ENCODE measurements around the gene INAFM1.

- TF ChIP-seq CTCF (conservative IDR thresholded peaks at IDR 0.05; ENCODE audit: low read length) (no peak), EZH2phosphoT487 (IDR thresholded peaks at IDR 0.05; ENCODE audit: borderline replicate concordance, low read depth, low read length) (no peak)
Observed at GRCh38 chr19:47309038-47309437, 34.4 kb downstream of the INAFM1 start.

Data from OCI-LY7 (cell line).